IPS DF 4.7 (cell line): ENCODE measurements around the gene FAM124A.

Experiments used
- DNase-seq: peaks from one replicate; pipeline ENCODE4 v3.0.0-alpha.2; 2013; ENCODE audit warnings: low spot score; ENCODE audit errors: extremely low read depth

Gene FAM124A

GRCh38 chr13:51222037-51222685 is at the start of gene FAM124A:
Gene FAM124A (plus strand): TSS chr13:51222398. CDS start chr13:51222502, 104 bp downstream.
- no peak for DNase-seq

GRCh38 chr13:51175021-51175420 is 47.2 kb upstream of the FAM124A start:
- DNase-seq, result no peak

GRCh38 chr13:51175639-51176038 is 46.6 kb upstream of the FAM124A start:
- DNase-seq, result no peak

GRCh38 chr13:51177188-51177587 is 45.0 kb upstream of the FAM124A start:
- no peak for DNase-seq

- DNase-seq, result no peak
Measured at GRCh38 chr13:51178456-51179074, 43.6 kb upstream of the FAM124A start.

- DNase-seq, result no peak
Measured at GRCh38 chr13:51179432-51179971, 42.7 kb upstream of the FAM124A start.

GRCh38 chr13:51180853-51181511 is 41.2 kb upstream of the FAM124A start:
- DNase-seq, result no peak

GRCh38 chr13:51181786-51182383 is 40.3 kb upstream of the FAM124A start:
- no peak for DNase-seq

- no peak for DNase-seq
Measured at GRCh38 chr13:51191743-51192142, 30.5 kb upstream of the FAM124A start.

GRCh38 chr13:51192348-51192747 is 29.9 kb upstream of the FAM124A start:
- DNase-seq, result no peak

GRCh38 chr13:51193387-51193786 is 28.8 kb upstream of the FAM124A start:
- no peak for DNase-seq

- DNase-seq, result no peak
Measured at GRCh38 chr13:51194942-51195341, 27.3 kb upstream of the FAM124A start.

- no peak for DNase-seq
Measured at GRCh38 chr13:51201886-51202285, 20.3 kb upstream of the FAM124A start.

- DNase-seq, result no peak
Measured at GRCh38 chr13:51202477-51203046, 19.6 kb upstream of the FAM124A start.

- DNase-seq, result no peak
Measured at GRCh38 chr13:51206584-51206983, 15.6 kb upstream of the FAM124A start.

GRCh38 chr13:51207881-51208280 is 14.3 kb upstream of the FAM124A start:
- no peak for DNase-seq

GRCh38 chr13:51208716-51209115 is 13.5 kb upstream of the FAM124A start:
- DNase-seq, result no peak

GRCh38 chr13:51211910-51212309 is 10.3 kb upstream of the FAM124A start:
- no peak for DNase-seq

GRCh38 chr13:51212758-51213157 is 9.4 kb upstream of the FAM124A start:
- DNase-seq, result no peak

- no peak for DNase-seq
Measured at GRCh38 chr13:51213173-51213728, 8.9 kb upstream of the FAM124A start.

GRCh38 chr13:51218626-51219025 is 3.6 kb upstream of the FAM124A start:
- no peak for DNase-seq
